OCI-LY7 (cell line): ENCODE results near the gene ZGRF1. TPM values are rescaled to one million over a fixed set of nuclear protein-coding genes. Genes with fewer than 3 reads are reported as not detected.

Experiments used
- BruUV-seq: library from RNA; stranded (reverse); fragments of 400-500 nt; replicated peaks from 2 replicates; lab custom pipeline; 2021; lab: Mats Ljungman, UMichigan
- CTCF ChIA-PET: fragments of 300-600 bp; sonication (Branson Sonifier 250); formaldehyde crosslinking; loops from one replicate; lab custom pipeline; 2022; ENCODE audit warnings: antibody characterized with exemption; ENCODE audit not compliant: unreplicated experiment; lab: Charles Lee
- POLR2A ChIA-PET: fragments of 300-600 bp; sonication (Branson Sonifier 250); formaldehyde crosslinking; loops from one replicate; lab custom pipeline; 2022; ENCODE audit warnings: antibody characterized with exemption; lab: Charles Lee
- DNase-seq: peaks from one replicate; pipeline ENCODE4 v3.0.0-alpha.2; 2015; ENCODE audit warnings: low spot score
- H2AFZ ChIP-seq: fragments of 200-600 bp; sonication (generic), shearing (Covaris generic); 2 replicates; pipeline ENCODE4 v1.6.1; 2014; ENCODE audit warnings: mild to moderate bottlenecking, antibody characterized with exemption, low read length, moderate library complexity
- H3K27ac ChIP-seq: fragments of 200-600 bp; sonication (generic); 2 replicates; pipeline ENCODE4 v1.5.1; 2014; ENCODE audit warnings: mixed run types, low read depth, mild to moderate bottlenecking, moderate library complexity, low read length, inconsistent platforms; ENCODE audit not compliant: poor library complexity, severe bottlenecking
- H3K36me3 ChIP-seq: fragments of 200-600 bp; sonication (generic); 2 replicates; pipeline ENCODE4 v1.6.1; 2014; ENCODE audit warnings: mild to moderate bottlenecking, antibody characterized with exemption, low read length, moderate library complexity, mixed read lengths; ENCODE audit not compliant: insufficient read depth
- H3K4me1 ChIP-seq: fragments of 200-600 bp; sonication (generic); 2 replicates; pipeline ENCODE4 v1.5.1; 2014; ENCODE audit warnings: mild to moderate bottlenecking, low read length; ENCODE audit not compliant: insufficient read depth, poor library complexity, severe bottlenecking
- H3K4me2 ChIP-seq: fragments of 200-600 bp; sonication (generic); 2 replicates; pipeline ENCODE4 v1.6.1; 2014; ENCODE audit warnings: mild to moderate bottlenecking, low read length
- H3K4me3 ChIP-seq: fragments of 200-600 bp; sonication (generic); 2 replicates; pipeline ENCODE4 v1.5.1; 2014; ENCODE audit warnings: mild to moderate bottlenecking, low read depth, low read length; ENCODE audit not compliant: poor library complexity, severe bottlenecking
- H3K79me2 ChIP-seq: fragments of 200-600 bp; sonication (generic); 2 replicates; pipeline ENCODE4 v1.6.1; 2016; ENCODE audit warnings: low read depth, mild to moderate bottlenecking, low read length, moderate library complexity, mixed read lengths; ENCODE audit not compliant: insufficient read depth
- H3K9me2 ChIP-seq: fragments of 200-600 bp; sonication (generic); 2 replicates; pipeline ENCODE4 v1.6.1; 2016; ENCODE audit warnings: mild to moderate bottlenecking, low read length, mixed read lengths; ENCODE audit not compliant: insufficient read depth
- H3K9me3 ChIP-seq: fragments of 200-600 bp; sonication (generic); 2 replicates; pipeline ENCODE4 v1.6.1; 2014; ENCODE audit warnings: mild to moderate bottlenecking, mixed run types, low read length, mixed read lengths
- H4K20me1 ChIP-seq: fragments of 200-600 bp; sonication (generic); 2 replicates; pipeline ENCODE4 v1.6.1; 2014; ENCODE audit warnings: mild to moderate bottlenecking, antibody characterized with exemption, low read length, moderate library complexity, mixed read lengths; ENCODE audit not compliant: insufficient read depth
- CTCF ChIP-seq: fragments of 200-600 bp; sonication (generic); conservative IDR thresholded peaks from 2 replicates; pipeline ENCODE4 v1.5.1; 2014; ENCODE audit warnings: mild to moderate bottlenecking, antibody characterized with exemption, low read length, moderate library complexity, mixed read lengths
- EZH2phosphoT487 ChIP-seq: fragments of 200-600 bp; sonication (generic); IDR thresholded peaks from 2 replicates; pipeline ENCODE4 v1.6.1; 2018; ENCODE audit warnings: low read depth, borderline replicate concordance, mild to moderate bottlenecking, mixed run types, antibody characterized with exemption, low read length, moderate library complexity, mixed read lengths
- intact Hi-C: fragments of 100-400 bp; cut with micrococcal nuclease; formaldehyde crosslinking; loops from one replicate; pipeline ENCODE4 v1.10.0; 2022; ENCODE audit not compliant: unreplicated experiment
- total RNA-seq, 2 experiments: library from RNA; depleted of rRNA in 1 of 2; stranded (reverse); fragments of >200 nt in 1 of 2; shearing (Covaris generic) in 1 of 2; gene quantifications; 2 replicates each; pipeline ENCODE4 v1.2.3, GENCODE V29; 2014 to 2022

The ZGRF1 gene
- total RNA-seq, 2 experiments from 2014 or later, result 54.4 to 68.1 TPM

GRCh38 chr4:112519689-112520597, 116.8 kb downstream of the ZGRF1 start:
- DNase-seq, result no peak
- Histone ChIP-seq H3K4me3 (no peak overlapping the region), H3K27ac (no peak overlapping the region), H3K79me2 (no peaks in the 10 kb centered on the region), H4K20me1 (no peaks in the 10 kb centered on the region), H3K9me3 (no peaks in the 10 kb centered on the region), H3K9me2 (no peaks in the 10 kb centered on the region), H3K36me3 (no peaks in the 10 kb centered on the region), H3K4me2 (no peak overlapping the region), H2AFZ (no peak overlapping the region), H3K4me1 (peaks cover 46% of the 10 kb centered on the region)
- intact Hi-C loops, result loop anchor here (5.0 kb wide), 1 partner anchor 443 kb away; no protein-coding TSS in a partner anchor
- TF ChIP-seq CTCF (0 out of 2 replicates have a peak, but pooled peaks have one; percentile 19), EZH2phosphoT487 (no peak)
- BruUV-seq, result no TSS peak
- ChIA-PET POLR2A (interaction anchor here (0.7 kb wide), 1 partner anchor 370 kb away, joined by 3 read pairs; no protein-coding TSS in a partner anchor), CTCF (interaction anchor here (0.5 to 0.6 kb wide), 2 partner anchors 277 to 444 kb away, joined by 3 read pairs; no protein-coding TSS in a partner anchor)

- no peak for TF ChIP-seq CTCF
- 0 out of 2 replicates have a peak, but pooled peaks have one; percentile 74 for TF ChIP-seq EZH2phosphoT487
- H3K4me2 ChIP-seq, result no peak overlapping the region
These were observed 118.0 kb downstream of the ZGRF1 start for GRCh38 chr4:112518675-112519074.

More at GRCh38 chr4:112518675-112519074, 118.0 kb downstream of the ZGRF1 start:
- Histone ChIP-seq H3K27ac (no peak overlapping the region), H2AFZ (no peak overlapping the region), H3K36me3 (no peaks in the 10 kb centered on the region), H3K9me2 (no peaks in the 10 kb centered on the region), H3K4me1 (peaks cover 48% of the 10 kb centered on the region), H3K79me2 (no peaks in the 10 kb centered on the region), H3K9me3 (no peaks in the 10 kb centered on the region), H3K4me3 (no peak overlapping the region), H4K20me1 (no peaks in the 10 kb centered on the region)
- CTCF ChIA-PET, result no interaction called here
- no peak for DNase-seq
- no TSS peak for BruUV-seq
- POLR2A ChIA-PET, result no interaction called here
- intact Hi-C loops, result no loop called here
